A549 treated with CORT108297 at 1 μM for 4 hours (cell line): ENCODE measurements around the gene PCDHGA6. TPM values are rescaled to one million over a fixed set of nuclear protein-coding genes. Genes with fewer than 3 reads are reported as not detected.

Source experiments
- total RNA-seq: library from RNA; stranded (reverse); fragments of 200-300 nt; extraction: Qiagen RNA extraction; gene quantifications from 5 replicates; pipeline ENCODE4 v1.2.3, GENCODE V29; 2022

The PCDHGA6 gene
- 0.13 to 0.27 TPM (median 0.22 TPM) in 5 replicates for total RNA-seq

GRCh38 chr5:141373673-141374317 is at the start of gene PCDHGA6:
TSS of gene PCDHGA6 (plus strand) at chr5:141373891. CDS start at chr5:141374084, 193 bp downstream.

GRCh38 chr5:141330299-141331080 is 43.2 kb upstream of the PCDHGA6 start, which contains the start of gene PCDHGA1:
TSS of gene PCDHGA1 (plus strand) at chr5:141330514.

DNA sequence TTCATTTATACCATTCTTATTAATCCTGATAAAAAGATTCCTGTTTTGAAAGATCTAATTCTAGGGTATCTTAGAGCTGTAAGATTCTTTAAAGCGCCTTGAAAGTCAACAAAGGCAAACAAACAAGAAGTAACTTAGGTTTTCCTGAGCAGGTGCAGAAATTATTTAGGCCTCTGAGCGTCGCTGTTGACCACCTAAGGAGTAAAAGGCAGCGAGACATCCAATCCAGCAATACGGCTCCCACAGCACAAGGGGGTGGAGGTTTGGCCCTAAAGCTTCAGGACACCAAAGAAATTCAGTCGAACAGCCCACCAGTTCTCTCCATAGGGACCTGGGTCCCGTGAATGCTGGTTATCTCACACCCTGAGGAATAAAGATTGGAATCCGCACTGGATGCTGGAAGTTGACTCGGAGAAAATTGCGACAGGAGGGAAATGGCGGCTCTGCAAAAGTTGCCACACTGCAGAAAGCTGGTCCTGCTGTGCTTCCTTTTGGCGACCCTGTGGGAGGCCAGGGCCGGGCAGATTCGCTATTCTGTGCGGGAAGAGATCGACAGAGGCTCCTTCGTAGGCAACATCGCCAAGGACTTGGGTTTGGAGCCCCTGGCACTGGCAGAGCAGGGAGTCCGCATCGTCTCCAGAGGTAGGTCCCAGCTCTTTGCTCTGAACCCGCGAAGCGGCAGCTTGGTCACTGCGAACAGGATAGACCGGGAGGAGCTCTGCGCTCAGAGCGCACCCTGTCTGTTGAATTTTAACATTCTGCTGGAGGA is 35.0 kb upstream of the PCDHGA6 start, which contains the start of gene PCDHGA2:
PCDHGA2 (plus strand) TSS at position 223 of the 769 bp plus-strand sequence.

GRCh38 chr5:141343242-141343952 is 30.3 kb upstream of the PCDHGA6 start, which contains the start of gene PCDHGA3:
TSS of gene PCDHGA3 (plus strand) at chr5:141343829. CDS start at chr5:141344034, 205 bp downstream.

GRCh38 chr5:141349917-141350619 is 23.6 kb upstream of the PCDHGA6 start, which contains the start of gene PCDHGB1:
TSS of gene PCDHGB1 (plus strand) at chr5:141350099. CDS start at chr5:141350261, 162 bp downstream.

DNA sequence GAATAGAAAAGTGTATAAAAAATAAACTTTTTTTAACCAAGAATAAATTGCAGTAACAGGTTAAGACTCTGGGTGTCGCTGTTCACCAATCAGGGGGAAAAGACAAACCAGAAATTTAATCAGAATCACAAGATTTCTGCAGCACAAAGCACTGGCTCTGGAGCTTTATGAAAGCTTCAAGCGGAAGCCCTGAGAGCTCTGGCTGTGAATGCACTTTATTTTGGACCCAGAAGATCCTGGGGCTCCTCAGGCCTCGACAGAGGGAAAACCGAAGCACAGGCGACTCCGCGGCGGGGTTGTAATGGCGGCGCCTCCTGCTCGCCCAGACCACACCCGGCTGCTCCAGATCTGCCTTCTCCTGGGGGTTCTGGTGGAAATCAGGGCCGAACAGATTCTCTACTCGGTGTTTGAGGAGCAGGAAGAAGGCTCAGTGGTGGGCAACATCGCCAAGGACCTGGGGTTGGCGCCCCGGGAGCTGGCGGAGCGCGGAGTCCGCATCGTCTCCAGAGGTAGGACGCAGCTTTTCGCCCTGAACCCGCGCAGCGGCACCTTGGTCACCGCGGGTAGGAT is 18.7 kb upstream of the PCDHGA6 start, which contains the start of gene PCDHGA4:
PCDHGA4 (plus strand) TSS at position 122 of the 570 bp plus-strand sequence; CDS start at position 209, 87 bp downstream.

DNA sequence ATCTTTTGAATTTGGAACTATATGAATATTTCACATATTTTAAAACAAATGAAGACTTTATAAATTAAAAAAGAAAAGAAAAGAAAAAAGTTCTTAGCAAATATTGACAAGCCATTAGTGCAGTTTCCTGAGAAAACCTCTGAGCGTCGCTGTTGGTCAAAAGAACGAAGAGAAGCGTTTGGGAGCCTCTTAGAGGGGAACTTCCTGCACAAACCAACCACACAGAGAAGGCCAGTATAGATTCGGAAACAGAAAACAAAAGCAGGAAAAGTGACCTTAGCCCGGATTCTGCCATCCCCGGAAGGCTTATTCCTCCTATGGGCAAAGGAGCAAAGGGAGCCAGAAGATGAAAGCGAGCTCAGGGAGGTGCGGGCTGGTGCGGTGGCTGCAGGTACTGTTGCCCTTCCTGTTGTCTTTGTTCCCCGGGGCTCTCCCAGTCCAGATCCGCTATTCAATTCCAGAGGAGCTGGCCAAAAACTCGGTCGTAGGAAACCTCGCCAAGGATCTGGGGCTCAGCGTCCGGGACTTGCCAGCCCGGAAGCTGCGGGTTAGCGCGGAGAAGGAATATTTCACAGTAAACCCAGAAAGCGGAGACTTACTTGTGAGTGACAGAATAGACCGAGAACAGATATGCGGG is 13.8 kb upstream of the PCDHGA6 start, which contains the start of gene PCDHGB2:
PCDHGB2 (plus strand) TSS at position 205 of the 637 bp plus-strand sequence; CDS start at position 347, 142 bp downstream.

GRCh38 chr5:141363952-141364660 is 9.6 kb upstream of the PCDHGA6 start, which contains the start of gene PCDHGA5:
TSS of gene PCDHGA5 (plus strand) at chr5:141364162. CDS start at chr5:141364331, 169 bp downstream.

DNA sequence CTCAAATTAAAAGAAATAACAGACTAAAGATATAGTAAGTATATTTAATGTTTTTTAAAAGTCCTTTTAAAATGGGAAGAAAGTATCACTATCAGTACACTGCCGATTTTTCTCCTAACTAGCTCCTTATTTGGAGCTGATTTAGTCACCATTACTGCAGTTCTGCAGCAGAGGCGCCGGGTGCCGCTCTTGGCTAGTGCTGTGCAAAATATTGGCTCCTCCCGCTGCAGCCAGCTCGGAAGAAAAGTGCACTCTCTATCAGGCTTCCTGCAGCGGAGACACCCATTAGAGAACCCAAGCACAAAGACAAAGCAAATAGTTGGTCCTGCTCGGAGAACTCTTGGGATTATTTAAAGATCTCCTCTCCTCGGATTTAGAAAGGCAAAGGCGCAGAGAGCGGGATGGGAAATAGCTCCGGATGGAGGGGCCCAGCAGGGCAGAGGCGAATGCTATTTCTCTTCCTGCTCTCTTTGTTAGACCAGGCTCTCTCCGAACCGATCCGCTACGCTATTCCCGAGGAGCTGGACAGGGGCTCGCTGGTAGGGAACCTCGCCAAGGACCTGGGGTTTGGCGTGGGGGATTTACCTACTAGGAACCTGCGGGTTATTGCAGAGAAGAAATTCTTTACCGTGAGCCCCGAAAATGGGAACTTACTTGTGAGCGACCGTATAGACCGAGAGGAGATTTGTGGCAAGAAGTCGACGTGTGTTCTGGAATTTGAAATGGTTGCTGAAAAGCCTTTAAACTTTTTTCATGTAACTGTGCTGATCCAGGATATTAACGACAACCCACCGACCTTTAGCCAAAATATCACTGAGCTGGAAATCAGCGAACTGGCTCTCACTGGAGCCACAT is 3.5 kb upstream of the PCDHGA6 start, which contains the start of gene PCDHGB3:
PCDHGB3 (plus strand) TSS at position 249 of the 855 bp plus-strand sequence; CDS start at position 402, 153 bp downstream.

DNA sequence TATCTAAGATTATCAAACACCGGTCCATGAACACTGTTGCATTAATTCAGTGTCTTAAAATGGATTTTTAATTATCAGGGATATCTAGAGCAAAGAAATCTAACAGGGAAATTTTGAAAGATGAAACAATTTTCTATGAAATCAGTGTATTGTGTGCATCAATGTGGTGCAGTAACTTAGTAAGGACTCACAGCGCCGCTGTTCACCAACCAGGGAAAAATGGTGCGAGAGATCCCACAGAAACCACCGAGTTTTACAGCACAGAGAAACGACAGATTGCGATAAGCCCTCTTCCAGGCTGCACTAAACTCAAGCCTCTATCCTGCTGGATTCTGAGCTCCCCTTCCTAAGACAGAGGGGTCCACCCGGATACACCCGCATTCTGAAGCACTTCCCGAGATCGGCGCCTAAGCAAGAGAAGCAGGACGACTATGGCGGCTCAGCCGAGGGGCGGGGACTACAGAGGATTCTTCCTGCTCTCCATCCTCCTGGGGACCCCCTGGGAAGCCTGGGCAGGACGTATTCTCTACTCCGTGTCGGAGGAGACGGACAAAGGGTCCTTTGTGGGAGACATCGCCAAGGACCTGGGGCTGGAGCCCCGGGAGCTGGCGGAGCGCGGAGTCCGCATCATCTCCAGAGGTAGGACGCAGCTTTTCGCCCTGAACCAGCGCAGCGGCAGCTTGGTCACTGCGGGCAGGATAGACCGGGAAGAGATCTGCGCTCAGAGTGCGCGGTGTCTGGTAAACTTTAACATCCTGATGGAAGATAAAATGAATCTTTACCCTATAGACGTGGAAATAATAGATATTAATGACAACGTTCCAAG is 9.0 kb downstream of the PCDHGA6 start, which contains the start of gene PCDHGA7:
PCDHGA7 (plus strand) TSS at position 274 of the 826 bp plus-strand sequence; CDS start at position 432, 158 bp downstream.

GRCh38 chr5:141387557-141388311 is 14.0 kb downstream of the PCDHGA6 start, which contains the start of gene PCDHGB4:
TSS of gene PCDHGB4 (plus strand) at chr5:141387698. CDS start at chr5:141387885, 187 bp downstream.

GRCh38 chr5:141392429-141393198 is 18.9 kb downstream of the PCDHGA6 start, which contains the start of gene PCDHGA8:
TSS of gene PCDHGA8 (plus strand) at chr5:141392633. CDS start at chr5:141392814, 181 bp downstream.

DNA sequence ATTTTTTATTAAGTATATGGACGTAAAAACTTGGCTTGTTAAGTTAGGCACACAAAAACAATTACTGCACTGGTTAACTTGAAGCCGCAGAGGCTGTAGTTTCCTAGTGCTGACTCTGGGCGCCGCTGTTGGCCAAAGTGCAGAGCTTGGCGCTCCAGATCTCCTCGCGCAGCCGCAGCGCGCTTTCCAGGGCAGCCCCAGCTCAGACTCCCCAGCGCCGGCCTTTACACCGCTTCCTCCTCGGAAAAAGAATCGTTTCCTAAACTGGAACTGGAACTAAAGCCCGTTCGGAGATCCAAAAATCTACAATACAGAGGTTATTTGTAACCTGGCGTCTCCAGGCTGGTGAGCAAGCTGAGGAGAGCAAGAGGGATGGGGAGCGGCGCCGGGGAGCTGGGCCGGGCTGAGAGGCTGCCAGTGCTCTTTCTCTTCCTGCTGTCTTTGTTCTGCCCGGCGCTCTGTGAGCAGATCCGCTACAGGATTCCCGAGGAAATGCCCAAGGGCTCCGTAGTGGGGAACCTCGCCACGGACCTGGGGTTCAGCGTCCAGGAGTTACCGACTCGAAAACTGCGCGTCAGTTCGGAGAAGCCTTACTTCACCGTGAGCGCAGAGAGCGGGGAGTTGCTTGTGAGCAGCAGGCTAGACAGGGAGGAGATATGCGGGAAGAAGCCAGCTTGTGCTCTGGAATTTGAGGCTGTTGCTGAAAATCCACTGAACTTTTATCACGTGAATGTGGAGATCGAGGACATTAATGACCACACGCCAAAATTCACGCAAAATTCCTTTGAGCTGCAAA is 24.3 kb downstream of the PCDHGA6 start, which contains the start of gene PCDHGB5:
PCDHGB5 (plus strand) TSS at position 192 of the 796 bp plus-strand sequence; CDS start at position 373, 181 bp downstream.

DNA sequence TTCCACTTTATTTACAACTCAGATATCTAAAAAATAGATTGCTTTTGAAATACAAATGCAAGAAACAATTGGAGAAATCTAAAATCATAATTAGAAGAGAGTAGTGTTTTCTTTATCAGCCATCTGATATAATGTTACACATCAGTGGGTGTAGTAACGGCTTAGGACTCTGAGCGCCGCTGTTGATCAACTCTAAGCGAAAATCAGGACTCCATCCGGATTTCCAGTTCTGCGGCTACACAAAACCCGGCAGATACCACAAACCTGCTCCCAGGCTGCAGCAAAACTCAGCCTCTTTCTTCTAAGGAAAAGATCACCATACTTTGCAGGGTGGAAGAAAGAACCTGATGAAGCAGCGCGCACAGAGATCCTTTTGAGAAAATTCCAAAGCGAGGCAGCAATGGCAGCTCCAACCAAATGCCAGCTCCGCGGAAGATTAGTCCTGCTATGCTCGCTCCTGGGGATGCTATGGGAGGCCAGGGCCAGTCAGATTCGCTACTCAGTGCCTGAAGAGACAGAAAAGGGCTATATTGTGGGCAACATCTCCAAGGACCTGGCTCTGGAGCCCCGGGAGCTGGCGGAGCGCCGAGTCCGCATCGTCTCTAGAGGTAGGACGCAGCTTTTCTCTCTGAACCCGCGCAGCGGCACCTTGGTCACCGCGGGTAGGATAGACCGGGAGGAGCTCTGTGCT is 29.0 kb downstream of the PCDHGA6 start, which contains the start of gene PCDHGA9:
PCDHGA9 (plus strand) TSS at position 226 of the 691 bp plus-strand sequence; CDS start at position 401, 175 bp downstream.

